Cardiac septum (tissue), 1 donor: Measurements from ENCODE around the gene PLEKHG4. TPM values are rescaled to one million over a fixed set of nuclear protein-coding genes. Genes with fewer than 3 reads are reported as not detected.

Experiments
- DNase-seq: peaks from one replicate; pipeline ENCODE4 v3.0.0-alpha.2; 2020; ENCODE audit warnings: low spot score
- intact Hi-C: fragments of 100-400 bp; cut with DNase I; formaldehyde crosslinking; loops from one replicate; pipeline ENCODE4 v1.14.0; 2022
- total RNA-seq: library from RNA; stranded (reverse); fragmentation: NEBNext Ultra II Directional; extraction: Animal tissue kit (Norgen Biotek cat#: 25700); gene quantifications from one replicate; pipeline ENCODE4 v1.2.1, GENCODE V29; 2021
- donor health status: DM: no; HTN: no; CAD: no.

The PLEKHG4 gene
- total RNA-seq, 1 donor from 2014 or later, result 0.70 TPM

DNA sequence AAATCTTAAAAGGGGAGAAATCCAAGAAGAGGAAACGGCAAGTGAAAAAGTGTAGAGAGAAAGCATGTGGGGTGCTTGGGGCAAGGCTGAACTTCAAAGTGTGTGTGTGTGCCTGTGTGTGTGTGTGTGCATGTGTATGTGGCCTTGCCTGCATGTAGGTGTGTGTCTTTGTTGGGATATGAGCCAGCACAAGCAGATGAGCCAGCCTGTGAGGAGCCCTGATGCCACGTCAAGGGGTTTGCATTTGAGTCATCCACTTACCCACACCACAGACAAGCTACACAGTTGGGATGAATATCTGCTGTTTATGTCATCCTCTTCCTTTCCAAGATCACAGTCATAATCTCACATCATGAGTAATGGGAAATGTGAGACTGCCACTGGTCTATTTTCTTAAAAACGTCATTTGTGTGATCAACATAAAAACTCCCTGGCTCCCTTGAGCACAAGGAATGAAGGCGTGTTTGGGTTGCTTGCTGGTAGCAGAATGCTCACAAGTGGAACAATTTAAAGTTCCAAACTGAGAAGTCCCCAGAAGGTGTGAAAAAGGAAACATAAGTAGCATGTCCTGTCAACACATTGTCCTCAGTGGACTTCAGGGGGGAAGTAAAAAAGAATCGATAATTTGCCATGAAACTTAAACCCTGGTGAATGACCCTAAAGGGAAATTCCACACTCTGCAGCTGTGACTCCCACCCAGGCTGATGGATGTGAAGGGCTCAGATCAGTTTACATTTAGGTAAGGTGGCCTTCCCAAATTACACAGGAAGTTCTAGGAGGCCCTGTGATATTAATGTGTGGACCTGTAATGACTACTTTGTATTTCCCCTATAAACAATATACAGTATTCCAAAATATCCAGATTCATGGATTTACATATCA lies 32.5 kb downstream of the PLEKHG4 start:
- intact Hi-C loops, result no loop called here
- DNase-seq, result no peak

GRCh38 chr16:67312719-67313118 lies 33.4 kb downstream of the PLEKHG4 start:
- DNase-seq, result no peak
- intact Hi-C loops, result no loop called here

GRCh38 chr16:67317853-67318252 lies 38.5 kb downstream of the PLEKHG4 start:
- no peak for DNase-seq
- intact Hi-C loops, result no loop called here

- DNase-seq, result no peak
- intact Hi-C loops, result no loop called here
These were observed 46.8 kb downstream of the PLEKHG4 start for GRCh38 chr16:67326115-67326471.

DNA sequence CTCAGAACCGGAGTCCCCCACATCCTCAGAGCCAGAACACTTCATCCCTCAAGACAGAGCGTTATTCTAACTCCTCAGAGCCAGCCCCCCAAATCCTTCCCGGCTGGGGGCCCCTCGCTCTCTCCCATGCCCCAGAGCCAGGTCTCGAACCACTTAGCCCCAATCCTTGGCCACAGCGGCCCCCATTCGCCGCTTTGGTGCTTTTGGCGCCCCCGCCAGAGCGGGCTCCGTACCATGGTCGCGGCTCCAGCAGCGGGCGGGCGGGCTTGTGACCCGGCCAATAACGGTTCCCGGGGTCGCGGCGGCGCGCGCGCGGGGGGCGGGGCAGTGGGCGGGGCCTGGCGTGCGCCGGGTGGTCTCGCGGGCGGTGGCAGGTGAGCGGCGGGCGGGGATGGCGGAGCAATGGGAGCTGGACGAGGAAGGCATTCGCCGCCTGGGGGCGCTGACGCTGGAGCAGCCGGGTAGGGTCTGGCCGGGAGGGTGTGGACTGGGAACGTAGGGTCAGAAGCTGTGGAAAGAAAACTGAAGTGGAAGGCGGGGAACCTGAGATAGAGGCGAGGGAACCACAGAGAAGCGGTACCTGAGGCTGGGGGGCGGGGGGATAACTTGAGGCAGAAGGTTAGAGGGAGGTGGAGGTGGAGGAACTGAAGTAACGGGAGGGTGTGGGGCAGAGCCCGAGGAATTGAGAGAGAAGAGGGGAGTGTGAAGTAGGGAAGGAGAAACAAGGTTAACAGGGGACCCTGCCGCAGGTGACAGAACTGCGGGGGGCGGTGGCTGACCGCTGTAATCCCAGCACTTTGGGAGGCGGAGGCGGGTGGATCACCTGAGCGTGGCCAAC lies 47.4 kb downstream of the PLEKHG4 start, which contains the start of the genes KCTD19 and LRRC36:
KCTD19 (minus strand) TSS at position 270 of the 838 bp plus-strand sequence; CDS start at position 236, 34 bp downstream.
LRRC36 (plus strand) TSS at position 344 of the 838 bp plus-strand sequence; CDS start at position 392, 48 bp downstream.
- no peak for DNase-seq
- intact Hi-C loops, result no loop called here

GRCh38 chr16:67327743-67328142 lies 48.4 kb downstream of the PLEKHG4 start:
- no peak for DNase-seq
- intact Hi-C loops, result no loop called here

DNA sequence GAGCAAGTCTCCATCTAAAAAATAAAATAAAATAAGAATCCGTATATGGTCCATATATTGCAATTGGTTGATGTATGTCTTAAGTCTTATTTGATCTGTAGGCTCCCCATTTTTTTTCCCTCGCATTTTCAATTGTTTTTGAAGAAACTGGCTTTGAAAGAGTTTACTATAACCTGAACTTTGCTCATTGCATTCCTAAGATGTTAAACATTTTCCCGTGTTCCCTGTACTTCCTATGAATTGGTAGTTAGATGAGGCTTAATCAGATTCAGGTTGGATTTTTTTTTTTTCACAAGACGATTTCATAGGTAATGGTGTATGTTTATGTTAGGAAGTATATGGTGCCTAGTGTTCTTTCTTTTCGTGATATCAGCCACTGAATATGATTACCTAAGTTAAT lies 50.6 kb downstream of the PLEKHG4 start:
- intact Hi-C loops, result no loop called here
- DNase-seq, result no peak

DNA sequence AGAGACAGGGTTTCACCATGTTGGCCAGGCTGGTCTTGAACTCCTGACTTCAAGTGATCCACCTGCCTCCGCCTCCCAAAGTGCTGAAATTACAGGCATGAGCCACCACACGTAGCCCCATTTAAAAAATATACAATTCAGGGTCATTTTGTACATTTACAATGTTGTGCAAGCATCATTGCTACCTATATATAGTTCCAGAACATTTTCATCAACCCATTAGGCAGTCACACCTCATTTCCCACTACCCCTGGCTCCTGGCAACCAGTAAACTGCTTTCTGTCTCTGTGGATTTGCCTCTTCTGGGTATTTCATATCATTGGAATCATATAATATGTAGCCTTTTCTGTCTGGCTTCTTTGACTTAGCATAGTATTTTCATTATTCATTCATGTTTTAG lies 54.0 kb downstream of the PLEKHG4 start:
- intact Hi-C loops, result no loop called here

DNA sequence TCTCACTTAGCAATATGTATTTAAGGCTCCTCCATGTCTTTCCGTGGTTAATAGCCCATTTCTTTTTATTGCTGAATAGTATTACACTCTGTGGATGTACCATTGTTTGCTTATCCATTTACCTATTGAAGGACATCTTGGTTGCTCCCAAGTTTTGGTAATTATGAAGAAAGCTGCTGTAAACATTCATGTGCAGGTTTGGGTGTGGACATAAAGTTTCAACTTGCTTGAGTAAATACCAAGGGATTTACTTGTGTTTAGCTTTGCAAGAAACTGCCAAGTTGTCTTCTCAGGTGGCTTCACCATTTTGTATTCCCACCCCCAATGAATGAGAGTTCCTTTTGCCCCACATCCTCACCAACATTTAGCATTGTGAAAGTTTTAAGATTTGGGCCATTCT lies 56.8 kb downstream of the PLEKHG4 start:
- DNase-seq, result no peak
- intact Hi-C loops, result no loop called here

More for the DNA sequence above, 54.0 kb downstream of the PLEKHG4 start:
- no peak for DNase-seq

GRCh38 chr16:67336648-67337047 lies 57.3 kb downstream of the PLEKHG4 start:
- DNase-seq, result no peak
- intact Hi-C loops, result no loop called here

Other genes with a start within 250 kb of the PLEKHG4 start
- gene PHAF1, start 169.6 kb upstream of the PLEKHG4 start, total RNA-seq, result 8.8 TPM
- gene B3GNT9, start 128.5 kb upstream of the PLEKHG4 start, total RNA-seq, result 12.4 TPM
- gene TRADD, start 119.6 kb upstream of the PLEKHG4 start, total RNA-seq, result 11.0 TPM
- 9.5 TPM for gene FBXL8, start 119.6 kb upstream of the PLEKHG4 start, total RNA-seq
- gene HSF4, start 114.8 kb upstream of the PLEKHG4 start, total RNA-seq, result 49.1 TPM
- 86.3 TPM for gene NOL3, start 109.0 kb upstream of the PLEKHG4 start, total RNA-seq
- 22.2 TPM for gene MATCAP1, start 95.6 kb upstream of the PLEKHG4 start, total RNA-seq
- gene EXOC3L1, start 89.4 kb upstream of the PLEKHG4 start, total RNA-seq, result 2.8 TPM
- 34.4 TPM for gene E2F4, start 87.4 kb upstream of the PLEKHG4 start, total RNA-seq
- 0.92 TPM for gene ELMO3, start 80.4 kb upstream of the PLEKHG4 start, total RNA-seq
- gene TMEM208, start 52.4 kb upstream of the PLEKHG4 start, total RNA-seq, result 16.3 TPM
- 33.4 TPM for gene FHOD1, start 32.1 kb upstream of the PLEKHG4 start, total RNA-seq
- 1.1 TPM for gene SLC9A5, start 30.6 kb upstream of the PLEKHG4 start, total RNA-seq
- not detected for gene KCTD19, start 47.2 kb downstream of the PLEKHG4 start, total RNA-seq
- gene LRRC36, start 47.3 kb downstream of the PLEKHG4 start, total RNA-seq, result not detected
- 9.6 TPM for gene TPPP3, start 114.0 kb downstream of the PLEKHG4 start, total RNA-seq
- 4.6 TPM for gene ZDHHC1, start 136.9 kb downstream of the PLEKHG4 start, total RNA-seq
- gene HSD11B2, start 151.6 kb downstream of the PLEKHG4 start, total RNA-seq, result 0.27 TPM
- gene ATP6V0D1, start 201.6 kb downstream of the PLEKHG4 start, total RNA-seq, result 58.8 TPM
- not detected for gene AGRP, start 204.0 kb downstream of the PLEKHG4 start, total RNA-seq
- 102 TPM for gene RIPOR1, start 249.3 kb downstream of the PLEKHG4 start, total RNA-seq